Erythroblast (primary cell): ENCODE results near the gene INTS12.

ENCODE experiments used
- DNase-seq, 2 experiments: peaks; one replicate each; lab custom pipeline; 2025; lab: John Stamatoyannopoulos, UW
- GATA1 ChIP-seq: IDR thresholded peaks from 2 replicates; pipeline ENCODE4 v1.6.1; 2011; ENCODE audit warnings: low read depth, mild to moderate bottlenecking, control low read depth, low read length, moderate library complexity
- POLR2A ChIP-seq: IDR thresholded peaks from 2 replicates; pipeline ENCODE4 v1.6.1; 2011; ENCODE audit warnings: mild to moderate bottlenecking, low read length

The INTS12 gene

DNA sequence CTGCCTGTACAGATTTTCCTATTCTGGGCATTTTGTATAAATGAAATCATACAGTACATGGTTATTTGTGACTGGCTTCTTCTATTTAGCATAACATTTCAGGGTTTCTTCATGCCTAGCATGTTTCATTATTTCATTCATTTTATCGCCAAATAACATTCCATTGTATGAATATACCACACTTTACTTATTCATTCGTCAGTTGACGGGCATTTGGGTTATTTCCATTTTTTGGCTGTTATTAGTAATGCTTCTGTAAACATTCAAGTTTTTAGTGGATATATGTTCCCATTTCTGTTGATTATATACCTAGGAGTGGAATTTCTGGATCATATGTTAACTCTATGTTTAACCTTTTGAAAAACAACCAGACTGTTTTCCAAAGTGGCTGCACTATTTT, 47.5 kb downstream of the INTS12 start:
- DNase-seq, result no peak
- TF ChIP-seq POLR2A, result no peak

DNA sequence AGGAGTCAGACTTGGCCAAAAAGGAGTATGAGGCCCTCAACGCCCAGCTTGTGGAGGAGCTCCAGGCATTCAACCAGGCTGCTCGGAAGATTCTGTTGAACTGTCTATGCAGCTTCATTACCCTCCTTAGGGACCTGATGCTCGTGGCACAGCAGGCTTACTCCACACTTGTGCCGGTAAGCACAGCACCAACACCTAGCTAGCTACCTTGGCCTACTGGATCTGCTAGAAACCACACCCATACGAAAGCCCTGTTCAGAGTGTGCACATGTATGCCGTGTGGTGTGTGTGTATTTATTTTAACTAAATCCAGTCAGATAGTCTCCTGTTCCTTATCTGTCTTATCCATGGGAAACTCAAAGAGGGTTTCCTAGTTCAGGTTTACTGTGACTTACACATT, 49.3 kb downstream of the INTS12 start:
- DNase-seq, result no peak
- no peak for TF ChIP-seq POLR2A
- TF ChIP-seq GATA1, result no peak

DNA sequence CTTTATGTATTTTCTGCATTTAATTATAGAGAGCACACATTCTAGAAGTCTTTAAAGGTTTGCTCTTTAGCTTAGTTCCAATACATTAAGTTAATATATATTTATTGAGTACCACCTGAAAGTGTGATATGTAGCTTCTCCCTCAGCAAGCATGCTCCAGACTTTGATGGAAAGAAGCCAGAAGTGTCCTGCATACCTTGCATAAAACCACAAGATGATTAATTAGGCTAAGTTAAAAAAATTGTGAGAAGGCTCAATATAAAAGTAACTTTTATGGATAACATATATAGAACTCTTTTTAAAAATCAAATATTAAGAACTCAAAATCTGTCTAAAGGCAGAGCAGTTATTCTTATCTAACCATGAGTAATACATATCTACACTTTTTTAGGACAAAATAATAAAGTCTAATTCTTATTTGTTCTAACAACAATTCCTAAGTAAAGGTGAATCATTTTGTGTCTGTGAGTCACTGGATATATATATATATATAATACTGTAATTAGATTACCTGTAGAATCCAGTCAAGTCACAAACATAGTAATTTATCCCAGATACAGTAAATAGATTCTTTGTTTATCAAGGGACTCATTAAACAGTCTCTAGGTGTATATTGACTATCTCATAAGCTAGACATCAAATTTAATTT, 51.2 kb downstream of the INTS12 start:
- TF ChIP-seq POLR2A, result no peak
- TF ChIP-seq GATA1, result no peak

DNA sequence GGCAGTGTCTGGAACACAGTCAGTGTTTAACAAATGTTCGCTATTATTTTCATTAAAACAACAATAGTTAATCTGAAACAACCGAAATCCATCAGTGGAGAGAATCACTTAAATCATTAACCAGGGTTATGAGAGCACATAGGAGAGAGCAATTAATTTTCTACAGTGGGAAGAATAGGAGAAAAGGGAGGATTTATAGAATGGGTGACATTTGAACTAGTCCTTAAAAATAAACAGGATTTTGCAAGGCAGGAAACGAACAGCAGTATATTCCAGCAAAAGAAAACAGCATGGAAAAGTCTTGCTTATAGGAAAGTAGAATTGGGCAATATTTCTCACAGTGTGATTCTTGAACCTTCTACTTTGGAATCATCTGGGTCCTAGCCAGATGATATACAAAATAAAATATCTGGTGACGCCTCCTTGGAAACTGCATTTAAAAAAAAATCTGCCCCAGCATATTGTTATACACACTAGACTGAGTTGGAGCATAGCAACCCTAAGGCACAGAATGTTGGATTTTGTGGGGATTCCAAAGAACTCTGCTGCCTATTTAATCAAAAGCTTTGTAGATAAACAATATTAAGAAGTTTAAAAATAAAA, 56.1 kb downstream of the INTS12 start:
- TF ChIP-seq GATA1, result no peak
- no peak for TF ChIP-seq POLR2A
- DNase-seq, result no peak

More for the DNA sequence above, 51.2 kb downstream of the INTS12 start:
- DNase-seq, result no peak

DNA sequence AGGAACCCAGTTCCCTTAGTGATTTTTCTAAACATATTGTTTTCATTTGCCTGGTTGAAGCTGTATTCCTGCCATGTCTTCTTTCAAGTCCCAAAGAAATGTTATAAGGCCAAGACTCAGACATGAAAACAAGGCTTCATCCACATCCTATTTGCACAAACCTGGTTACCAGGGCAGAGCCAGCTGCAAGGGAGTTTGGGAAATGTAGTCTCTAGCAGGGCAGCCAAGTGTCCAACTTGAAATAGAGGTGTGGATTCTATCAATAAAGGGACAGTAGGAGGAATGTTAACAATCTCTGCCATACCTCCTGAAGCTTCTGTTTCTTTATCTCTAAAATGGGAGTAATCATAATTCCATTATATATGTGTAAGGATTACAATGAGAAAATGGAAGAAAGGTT, 56.6 kb downstream of the INTS12 start:
- TF ChIP-seq POLR2A (no peak), GATA1 (no peak)
- no peak for DNase-seq

DNA sequence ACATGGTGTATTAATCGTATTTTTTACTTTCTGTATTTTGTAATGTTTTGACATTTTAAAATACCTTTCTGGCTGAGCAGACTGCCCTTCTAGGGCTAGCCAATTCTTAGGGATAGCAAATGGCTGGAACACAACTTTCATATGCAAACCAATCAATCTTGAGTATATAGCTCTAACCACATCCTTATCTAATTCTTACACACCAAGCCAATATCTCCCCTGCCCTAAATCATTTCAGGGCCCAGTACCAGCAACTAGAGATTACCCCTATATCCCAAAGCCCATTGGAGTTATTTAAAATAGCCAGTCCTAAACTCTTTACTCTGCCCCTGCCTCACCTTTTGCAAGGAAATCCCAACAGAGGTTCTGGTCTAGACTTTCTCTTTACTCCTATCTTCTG, 58.3 kb downstream of the INTS12 start:
- DNase-seq, result peak in 1 of 2 experiments; percentile 37
- TF ChIP-seq POLR2A (no peak), GATA1 (no peak)

DNA sequence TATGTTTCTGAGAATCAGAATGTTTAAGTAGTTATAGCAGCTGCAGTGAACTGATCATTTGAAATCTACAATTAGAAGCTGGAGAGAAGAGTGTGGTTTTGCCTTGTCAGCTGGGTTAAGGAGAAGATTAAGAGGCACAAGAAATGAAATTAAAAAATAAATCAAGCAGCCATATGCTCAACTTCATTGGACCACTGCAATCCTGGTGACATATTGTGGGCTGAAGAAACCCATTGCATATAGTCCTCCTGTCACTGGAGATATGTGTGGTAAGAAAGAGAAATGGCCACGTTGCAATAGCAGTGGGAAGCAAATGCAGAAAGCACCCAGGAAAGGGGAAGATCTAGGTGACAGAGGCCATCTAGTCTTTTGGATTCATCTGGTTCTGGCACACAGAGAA, 63.0 kb downstream of the INTS12 start:
- TF ChIP-seq POLR2A (no peak), GATA1 (no peak)
- no peak for DNase-seq

DNA sequence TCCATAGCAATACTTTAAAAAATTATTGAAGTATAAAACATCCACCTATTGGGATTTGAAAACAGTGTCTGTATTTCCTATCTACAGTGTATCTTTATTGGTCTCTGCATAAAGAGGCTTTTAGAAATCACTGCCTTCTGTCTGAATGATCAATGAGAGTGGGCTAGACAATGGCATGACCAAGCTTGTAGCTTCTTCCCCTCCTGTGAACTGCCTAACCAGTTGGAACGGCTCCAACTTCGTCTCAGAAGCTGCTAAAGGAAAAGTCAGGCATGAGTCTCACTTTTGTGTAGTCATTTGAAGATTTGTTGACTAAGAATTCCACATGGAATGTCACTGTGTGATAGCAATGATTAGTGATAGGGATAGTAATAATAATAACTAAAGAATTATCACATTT, 64.2 kb downstream of the INTS12 start:
- DNase-seq, result no peak
- TF ChIP-seq POLR2A (no peak), GATA1 (no peak)

DNA sequence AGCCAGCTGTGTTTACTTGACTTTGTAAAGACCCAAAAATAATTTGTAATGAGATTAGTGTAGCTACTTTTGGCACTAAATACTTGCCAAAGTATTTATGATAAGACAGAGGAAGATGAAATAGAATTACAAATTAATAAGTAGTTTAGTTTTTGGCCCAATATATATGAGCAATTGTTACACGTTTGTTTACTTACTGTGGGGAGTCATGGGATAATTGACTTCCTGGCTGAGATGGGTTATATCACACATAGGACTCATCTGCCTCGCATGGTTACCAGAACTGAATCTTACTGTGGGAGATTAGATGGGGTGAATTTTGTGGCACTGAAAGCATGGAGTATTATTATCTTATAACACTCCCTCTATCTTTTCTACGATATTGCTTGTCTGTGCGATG, 66.6 kb downstream of the INTS12 start:
- TF ChIP-seq POLR2A, result no peak
- no peak for TF ChIP-seq GATA1
- DNase-seq, result no peak

DNA sequence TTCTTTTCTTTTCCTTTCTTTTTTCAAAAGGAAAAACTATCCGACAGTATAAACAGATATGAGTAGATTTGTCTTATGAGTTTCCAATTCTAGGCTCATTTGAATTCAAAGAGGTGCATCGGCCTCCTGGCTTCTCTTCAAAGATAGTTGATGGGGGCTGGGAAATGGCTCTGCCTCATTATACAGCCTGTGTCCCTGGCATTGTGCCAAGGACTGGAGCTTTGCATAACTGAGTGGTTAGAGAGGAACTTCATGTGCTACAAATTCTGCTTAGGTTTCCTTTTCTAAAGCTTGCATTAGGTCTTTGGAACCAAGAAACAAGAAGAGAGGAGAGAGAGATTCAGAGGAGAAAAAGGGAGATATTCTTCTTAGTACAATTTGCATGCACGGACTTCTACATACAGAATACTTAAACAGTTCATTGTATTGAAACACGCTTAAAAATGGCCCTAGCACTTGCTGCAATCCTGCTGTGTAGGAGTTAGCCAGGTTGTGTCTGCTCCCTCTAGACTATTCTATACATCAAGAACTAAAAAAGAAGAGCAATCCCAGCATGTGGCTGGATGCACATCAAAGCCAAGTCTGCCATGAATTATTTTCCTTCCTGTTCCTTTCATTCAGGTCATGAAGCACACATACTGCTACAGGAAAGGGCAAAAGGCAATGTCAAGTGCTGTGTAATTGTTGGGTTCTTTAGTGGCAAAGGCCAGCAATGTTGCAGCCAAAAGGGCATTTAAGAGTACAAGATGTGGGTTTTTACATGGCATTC, 70.9 kb downstream of the INTS12 start:
- DNase-seq, result peak in 1 of 2 experiments; percentile 23
- no peak for TF ChIP-seq GATA1

DNA sequence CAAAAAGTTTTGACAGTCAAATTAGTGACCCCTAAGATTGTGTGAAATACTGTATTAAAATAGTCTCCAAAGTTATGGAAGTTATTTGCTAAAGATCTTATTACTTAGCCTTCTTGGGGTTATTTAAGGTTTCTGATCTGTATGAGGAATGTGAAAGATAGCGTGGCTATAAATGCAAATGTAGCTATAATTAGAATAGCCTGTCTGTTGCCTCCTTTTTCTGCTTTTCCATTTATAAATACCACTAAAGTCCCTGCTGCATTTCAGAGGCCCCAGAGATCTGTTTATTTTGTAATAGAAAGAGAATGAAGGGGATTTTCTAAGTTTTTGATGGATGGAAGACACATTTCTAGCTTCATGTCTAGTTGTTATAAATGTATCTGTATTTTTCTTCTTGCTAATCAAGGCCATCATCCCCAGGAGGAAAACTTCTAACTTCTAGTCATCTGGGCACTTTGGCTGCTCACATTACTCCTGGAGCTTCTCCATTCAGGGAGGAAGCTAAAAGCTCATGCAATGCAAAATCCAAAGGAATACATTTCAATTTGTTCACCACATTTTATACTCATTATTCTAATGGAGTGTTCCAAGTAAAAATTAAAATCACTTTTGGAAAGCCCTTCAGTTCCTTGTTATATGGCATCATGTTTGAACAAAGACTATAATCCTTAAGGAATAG, 73.9 kb downstream of the INTS12 start:
- DNase-seq, result no peak
- TF ChIP-seq GATA1 (no peak), POLR2A (no peak)

DNA sequence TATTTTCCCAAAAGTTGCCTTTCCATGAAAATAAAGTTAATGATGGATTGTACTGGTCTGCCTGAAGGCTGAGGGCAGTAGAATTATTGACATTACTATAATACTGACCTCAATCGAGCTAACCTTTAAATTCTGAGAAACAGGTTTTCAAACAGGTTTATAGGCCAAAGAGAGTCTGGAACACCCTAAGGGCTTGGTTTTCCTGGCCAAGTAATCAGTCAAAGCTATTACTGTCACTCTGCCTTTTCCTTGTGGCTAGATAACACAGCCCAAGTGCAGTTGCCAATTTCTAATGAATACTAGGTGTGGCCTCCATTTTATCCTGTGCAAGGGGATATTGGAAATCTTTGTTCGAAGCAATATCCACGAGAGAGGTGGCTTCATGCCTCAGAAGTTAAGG, 75.2 kb downstream of the INTS12 start:
- no peak for TF ChIP-seq POLR2A
- no peak for TF ChIP-seq GATA1
- DNase-seq, result no peak
